ENCODE data around the gene SCGB3A2. TPM values are rescaled to one million over a fixed set of nuclear protein-coding genes. Genes with fewer than 3 reads are reported as not detected.

Gene SCGB3A2
- total RNA-seq, 1 donor from 2014 or later = not detected

GRCh38 chr5:147921136-147921535, 42.6 kb downstream of the SCGB3A2 start:
- TF ChIP-seq EZH2phosphoT487 (IDR thresholded peaks at IDR 0.05) (no peak), EZH2 (IDR thresholded peaks at IDR 0.05) (no peak), CTCF (IDR thresholded peaks at IDR 0.05) (no peak)
- H3K4me1 Mint-ChIP-seq = no peaks in the 10 kb centered on the region
- DNase-seq (ENCODE audit: low spot score) = no peak
- no peaks in the 10 kb centered on the region for H4K20me1 ChIP-seq (ENCODE audit: low read depth)
- no peaks in the 10 kb centered on the region for H3F3A ChIP-seq (ENCODE audit: low read depth)
- H3K9me3 ChIP-seq (ENCODE audit: low read depth) = no peaks in the 10 kb centered on the region
- H3K4me3 ChIP-seq = no peak overlapping the region
- H3K27ac ChIP-seq = no peak overlapping the region
- no peaks in the 10 kb centered on the region for H3K27me3 Mint-ChIP-seq (ENCODE audit: insufficient read depth, low read depth)
- H3K27me3 ChIP-seq = no peaks in the 10 kb centered on the region
- no peak overlapping the region for H3K4me3 Mint-ChIP-seq
- no peak overlapping the region for H3K9ac ChIP-seq
- no peak overlapping the region for H3K4me2 ChIP-seq
- no peak overlapping the region for H2AFZ ChIP-seq (replicated peaks)
- H3K36me3 ChIP-seq = no peaks in the 10 kb centered on the region
- H3K4me1 ChIP-seq = no peaks in the 10 kb centered on the region
- no peaks in the 10 kb centered on the region for H3K36me3 Mint-ChIP-seq
- no peak overlapping the region for H3K27ac Mint-ChIP-seq
- H3K79me2 ChIP-seq (ENCODE audit: low read depth) = no peaks in the 10 kb centered on the region
- H3K9me3 Mint-ChIP-seq = no peaks in the 10 kb centered on the region

- H3K36me3 ChIP-seq = no peaks in the 10 kb centered on the region
These were observed 46.5 kb downstream of the SCGB3A2 start for GRCh38 chr5:147925020-147925419.

GRCh38 chr5:147927901-147928300, 49.4 kb downstream of the SCGB3A2 start:
- no peak for DNase-seq (ENCODE audit: low spot score)
- H3K27ac ChIP-seq = no peak overlapping the region
- H4K20me1 ChIP-seq (ENCODE audit: low read depth) = no peaks in the 10 kb centered on the region

More at GRCh38 chr5:147925020-147925419, 46.5 kb downstream of the SCGB3A2 start:
- Histone ChIP-seq H2AFZ (replicated peaks) (no peak overlapping the region), H3K4me2 (no peak overlapping the region), H3K27me3 (no peaks in the 10 kb centered on the region), H3K79me2 (ENCODE audit: low read depth) (no peaks in the 10 kb centered on the region), H3K4me1 (no peaks in the 10 kb centered on the region), H3F3A (ENCODE audit: low read depth) (no peaks in the 10 kb centered on the region), H4K20me1 (ENCODE audit: low read depth) (no peaks in the 10 kb centered on the region), H3K4me3 (no peak overlapping the region), H3K9me3 (ENCODE audit: low read depth) (no peaks in the 10 kb centered on the region), H3K9ac (no peak overlapping the region), H3K27ac (no peak overlapping the region)
- Mint-ChIP-seq H3K4me3 (no peak overlapping the region), H3K27me3 (ENCODE audit: insufficient read depth, low read depth) (no peaks in the 10 kb centered on the region), H3K27ac (no peak overlapping the region), H3K9me3 (no peaks in the 10 kb centered on the region), H3K36me3 (no peaks in the 10 kb centered on the region), H3K4me1 (no peaks in the 10 kb centered on the region)
- no peak for TF ChIP-seq EZH2 (IDR thresholded peaks at IDR 0.05)
- no peak for TF ChIP-seq EZH2phosphoT487 (IDR thresholded peaks at IDR 0.05)
- TF ChIP-seq CTCF (IDR thresholded peaks at IDR 0.05) = no peak
- DNase-seq (ENCODE audit: low spot score) = no peak

More at GRCh38 chr5:147927901-147928300, 49.4 kb downstream of the SCGB3A2 start:
- no peaks in the 10 kb centered on the region for H3K4me1 Mint-ChIP-seq
- H3K4me1 ChIP-seq = no peaks in the 10 kb centered on the region
- no peak overlapping the region for H3K27ac Mint-ChIP-seq
- no peak overlapping the region for H3K4me2 ChIP-seq
- H3K36me3 ChIP-seq = no peaks in the 10 kb centered on the region
- H3F3A ChIP-seq (ENCODE audit: low read depth) = no peaks in the 10 kb centered on the region
- no peaks in the 10 kb centered on the region for H3K9me3 ChIP-seq (ENCODE audit: low read depth)
- no peaks in the 10 kb centered on the region for H3K27me3 ChIP-seq
- no peak overlapping the region for H3K4me3 ChIP-seq
- H2AFZ ChIP-seq (replicated peaks) = no peak overlapping the region
- H3K4me3 Mint-ChIP-seq = no peak overlapping the region
- no peak for TF ChIP-seq CTCF (IDR thresholded peaks at IDR 0.05)
- no peak for TF ChIP-seq EZH2 (IDR thresholded peaks at IDR 0.05)
- TF ChIP-seq EZH2phosphoT487 (IDR thresholded peaks at IDR 0.05) = no peak
- H3K79me2 ChIP-seq (ENCODE audit: low read depth) = no peaks in the 10 kb centered on the region
- H3K9me3 Mint-ChIP-seq = no peaks in the 10 kb centered on the region
- no peaks in the 10 kb centered on the region for H3K27me3 Mint-ChIP-seq (ENCODE audit: insufficient read depth, low read depth)
- H3K9ac ChIP-seq = no peak overlapping the region
- H3K36me3 Mint-ChIP-seq = no peaks in the 10 kb centered on the region
